ENCODE data around the gene PCSK2. TPM values are rescaled to one million over a fixed set of nuclear protein-coding genes. Genes with fewer than 3 reads are reported as not detected.

Gene PCSK2
- total RNA-seq, 4 donors from 2014 or later: 0.64 to 4.1 (median 1.4) TPM; not detected in 1

DNA sequence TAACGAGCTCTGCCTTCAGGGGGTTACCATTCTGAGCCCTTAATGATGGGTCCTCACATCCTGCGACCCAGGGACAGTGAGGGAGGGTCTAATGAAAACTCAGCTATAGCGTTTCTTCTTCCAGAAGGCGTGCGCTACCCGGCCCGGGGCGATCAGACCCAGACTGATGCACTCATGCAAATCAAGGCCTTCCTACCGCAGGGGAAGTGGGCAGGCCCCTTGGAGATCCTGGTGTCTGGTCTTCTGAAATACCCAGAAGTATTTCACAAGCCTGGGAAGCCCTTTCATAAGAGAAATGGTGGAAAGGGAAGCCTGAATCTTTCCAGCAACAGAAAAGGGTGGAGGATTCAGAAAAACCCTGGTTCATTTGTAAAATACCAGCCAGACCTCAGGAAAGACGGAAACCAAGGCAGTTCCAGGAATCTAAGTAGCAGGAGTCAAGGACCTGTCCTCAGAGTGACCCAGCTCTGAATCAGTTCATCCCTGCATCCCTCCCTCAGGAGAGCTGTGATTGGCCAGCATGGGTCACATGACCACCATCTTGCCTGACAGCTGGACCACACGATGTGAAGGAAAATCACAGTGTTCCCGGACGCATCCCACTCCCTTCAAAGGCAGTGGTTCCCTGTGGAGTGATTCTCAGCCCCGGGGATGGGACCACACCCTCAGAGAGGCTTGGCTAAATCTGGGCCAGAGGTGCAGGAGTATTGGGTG, 291.7 kb downstream of the PCSK2 start:
- intact Hi-C loops (cut with DNase I; ENCODE audit: low total_unique reads) (no loop called here), in situ Hi-C loops (cut with MboI; ENCODE audit: low pct_ligation_motif_present in 1 of 4, low pct_unique_long_range_greater_than_20kb in 1 of 4, low sequenced_read_pairs in 3 of 4) (loop anchor here (10.0 to 25.0 kb wide), 6 partner anchors 386 to 769 kb away; partner anchors contain the start of gene ZNF133 (in 4 of the 4))
- WGBS, 2 donors (ENCODE audit: low coverage in 1 of 2): 70 to 75% methylated on average over 2 to 14 of the region's 14 CpGs
- H3K4me1 ChIP-seq: no peaks in the 10 kb centered on the region
- DNase-seq: no peak
- H3K36me3 ChIP-seq: no peaks in the 10 kb centered on the region
- no peak for TF ChIP-seq POLR2A (IDR thresholded peaks at IDR 0.05)
- TF ChIP-seq EP300 (IDR thresholded peaks at IDR 0.05; ENCODE audit: low read depth): no peak
- TF ChIP-seq, protein P1, sequence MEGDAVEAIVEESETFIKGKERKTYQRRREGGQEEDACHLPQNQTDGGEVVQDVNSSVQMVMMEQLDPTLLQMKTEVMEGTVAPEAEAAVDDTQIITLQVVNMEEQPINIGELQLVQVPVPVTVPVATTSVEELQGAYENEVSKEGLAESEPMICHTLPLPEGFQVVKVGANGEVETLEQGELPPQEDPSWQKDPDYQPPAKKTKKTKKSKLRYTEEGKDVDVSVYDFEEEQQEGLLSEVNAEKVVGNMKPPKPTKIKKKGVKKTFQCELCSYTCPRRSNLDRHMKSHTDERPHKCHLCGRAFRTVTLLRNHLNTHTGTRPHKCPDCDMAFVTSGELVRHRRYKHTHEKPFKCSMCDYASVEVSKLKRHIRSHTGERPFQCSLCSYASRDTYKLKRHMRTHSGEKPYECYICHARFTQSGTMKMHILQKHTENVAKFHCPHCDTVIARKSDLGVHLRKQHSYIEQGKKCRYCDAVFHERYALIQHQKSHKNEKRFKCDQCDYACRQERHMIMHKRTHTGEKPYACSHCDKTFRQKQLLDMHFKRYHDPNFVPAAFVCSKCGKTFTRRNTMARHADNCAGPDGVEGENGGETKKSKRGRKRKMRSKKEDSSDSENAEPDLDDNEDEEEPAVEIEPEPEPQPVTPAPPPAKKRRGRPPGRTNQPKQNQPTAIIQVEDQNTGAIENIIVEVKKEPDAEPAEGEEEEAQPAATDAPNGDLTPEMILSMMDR (IDR thresholded peaks at IDR 0.05): no peak
- no peak for TF ChIP-seq POLR2AphosphoS5 (IDR thresholded peaks at IDR 0.05)
- H3K27me3 ChIP-seq: no peaks in the 10 kb centered on the region
- H3K27ac ChIP-seq: no peak overlapping the region
- no peak overlapping the region for H3K4me3 ChIP-seq
- H3K9me3 ChIP-seq: no peaks in the 10 kb centered on the region

DNA sequence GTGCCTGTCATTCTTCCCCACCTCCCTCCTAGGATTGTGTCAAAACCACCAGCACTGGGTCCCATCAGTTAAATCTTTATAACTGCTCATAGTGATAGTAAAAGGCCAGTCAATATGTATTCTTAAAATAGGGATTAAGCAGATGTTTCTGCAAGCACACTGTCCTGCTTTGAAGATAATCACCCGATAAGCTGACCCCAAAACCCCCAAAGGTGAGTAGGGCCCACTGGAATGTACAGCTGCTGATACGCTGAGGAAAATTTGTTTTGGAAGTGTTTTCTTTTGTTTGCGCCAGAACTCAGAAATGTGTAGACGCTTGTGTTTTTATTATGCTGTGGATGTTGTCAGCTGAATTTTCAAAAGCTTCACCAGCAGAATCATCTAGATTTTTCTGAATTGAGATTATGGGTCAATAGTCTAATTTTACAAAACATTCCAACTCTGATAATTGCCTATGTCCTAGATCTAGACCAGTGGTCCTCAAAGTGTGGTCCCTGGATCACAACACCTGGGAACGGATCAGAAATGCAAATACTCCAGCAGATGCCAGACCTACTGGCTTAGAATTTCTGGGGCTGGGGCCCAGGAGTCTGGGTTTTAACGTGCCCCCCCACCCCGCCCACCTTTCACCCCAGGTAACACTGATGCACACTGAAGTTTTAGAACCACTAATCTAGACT, 292.9 kb downstream of the PCSK2 start:
- H3K4me1 ChIP-seq: no peaks in the 10 kb centered on the region
- in situ Hi-C loops (cut with MboI; ENCODE audit: low pct_ligation_motif_present in 1 of 4, low pct_unique_long_range_greater_than_20kb in 1 of 4, low sequenced_read_pairs in 3 of 4): loop anchor here (10.0 to 25.0 kb wide), 6 partner anchors 385 to 768 kb away; partner anchors contain the start of gene ZNF133 (in 4 of the 4)
- intact Hi-C loops (cut with DNase I; ENCODE audit: low total_unique reads): no loop called here

DNA sequence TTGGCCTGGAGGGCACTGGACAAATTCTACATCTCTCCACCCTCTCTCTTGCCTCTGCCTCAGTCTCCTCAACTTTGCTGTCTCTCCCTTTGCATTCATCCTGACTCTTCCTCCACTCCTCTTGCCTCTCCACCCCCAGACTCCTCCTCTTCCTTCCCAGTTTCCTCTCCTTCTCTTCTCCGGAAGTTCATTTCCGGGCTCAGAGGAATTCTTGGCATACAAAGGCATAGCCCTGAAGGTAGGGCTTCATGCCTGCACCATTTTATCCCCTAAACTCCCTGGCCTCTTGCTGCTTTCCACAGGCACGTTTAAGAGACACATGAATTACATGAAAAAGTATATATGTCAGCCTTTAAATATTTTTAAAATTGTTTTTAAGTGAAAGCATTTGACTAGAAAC, 293.7 kb downstream of the PCSK2 start:
- Histone ChIP-seq H3K36me3 (no peaks in the 10 kb centered on the region), H3K4me1 (no peaks in the 10 kb centered on the region), H3K4me3 (no peak overlapping the region), H3K27ac (no peak overlapping the region), H3K27me3 (no peaks in the 10 kb centered on the region), H3K9me3 (no peaks in the 10 kb centered on the region)
- WGBS, 2 donors (ENCODE audit: low coverage in 1 of 2): 63 to 66% methylated on average over 3 of the region's 3 CpGs
- no peak for DNase-seq
- in situ Hi-C loops (cut with MboI; ENCODE audit: low pct_ligation_motif_present in 1 of 4, low pct_unique_long_range_greater_than_20kb in 1 of 4, low sequenced_read_pairs in 3 of 4): loop anchor here (25.0 kb wide), 4 partner anchors 392 to 767 kb away; partner anchors contain the start of gene ZNF133 (in 4 of the 4)
- TF ChIP-seq, protein P1 (IDR thresholded peaks at IDR 0.05): no peak
- TF ChIP-seq EP300 (IDR thresholded peaks at IDR 0.05; ENCODE audit: low read depth) (no peak), POLR2AphosphoS5 (IDR thresholded peaks at IDR 0.05) (no peak), POLR2A (IDR thresholded peaks at IDR 0.05) (no peak)
- intact Hi-C loops (cut with DNase I; ENCODE audit: low total_unique reads): no loop called here

More for the DNA sequence above, 292.9 kb downstream of the PCSK2 start:
- H3K27ac ChIP-seq: no peak overlapping the region
- no peak overlapping the region for H3K4me3 ChIP-seq
- no peaks in the 10 kb centered on the region for H3K27me3 ChIP-seq
- H3K9me3 ChIP-seq: no peaks in the 10 kb centered on the region
- H3K36me3 ChIP-seq: no peaks in the 10 kb centered on the region
- TF ChIP-seq POLR2AphosphoS5 (IDR thresholded peaks at IDR 0.05) (no peak), POLR2A (IDR thresholded peaks at IDR 0.05) (no peak), EP300 (IDR thresholded peaks at IDR 0.05; ENCODE audit: low read depth) (no peak)
- TF ChIP-seq, protein P1 (IDR thresholded peaks at IDR 0.05): no peak
- DNase-seq: no peak
- 87 to 95% methylated on average over 3 to 7 of the region's 7 CpGs for WGBS, 2 donors (ENCODE audit: low coverage in 1 of 2)

DNA sequence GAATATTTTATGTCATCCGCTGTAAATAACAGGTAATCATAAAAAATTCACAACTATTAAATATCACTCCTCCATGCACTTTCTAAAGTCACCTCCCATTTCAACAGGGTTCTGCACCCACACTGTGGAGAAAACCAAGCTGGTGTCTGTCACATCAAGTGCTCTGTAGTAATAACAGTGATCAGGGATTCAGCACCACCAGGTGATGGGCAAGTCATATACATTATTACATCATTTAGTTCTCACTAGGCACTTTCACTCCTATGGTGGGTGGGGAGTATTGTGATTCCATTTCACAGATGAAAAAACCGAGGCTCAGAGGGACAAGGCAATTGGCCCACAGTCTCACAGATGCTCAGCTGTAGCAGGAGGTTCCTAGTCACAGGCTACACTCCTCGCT, 295.7 kb downstream of the PCSK2 start:
- H3K9me3 ChIP-seq: no peaks in the 10 kb centered on the region
- no peak overlapping the region for H3K27ac ChIP-seq
- no peak overlapping the region for H3K4me3 ChIP-seq
- H3K27me3 ChIP-seq: no peaks in the 10 kb centered on the region
- no peaks in the 10 kb centered on the region for H3K4me1 ChIP-seq
- H3K36me3 ChIP-seq: no peaks in the 10 kb centered on the region
- intact Hi-C loops (cut with DNase I; ENCODE audit: low total_unique reads): no loop called here
- TF ChIP-seq EP300 (IDR thresholded peaks at IDR 0.05; ENCODE audit: low read depth): no peak
- TF ChIP-seq POLR2AphosphoS5 (IDR thresholded peaks at IDR 0.05): no peak
- TF ChIP-seq, protein P1 (IDR thresholded peaks at IDR 0.05): no peak
- TF ChIP-seq POLR2A (IDR thresholded peaks at IDR 0.05): no peak
- in situ Hi-C loops (cut with MboI; ENCODE audit: low pct_ligation_motif_present in 1 of 4, low pct_unique_long_range_greater_than_20kb in 1 of 4, low sequenced_read_pairs in 3 of 4): loop anchor here (25.0 kb wide), 4 partner anchors 390 to 765 kb away; partner anchors contain the start of gene ZNF133 (in 4 of the 4)
- WGBS, 2 donors (ENCODE audit: low coverage in 1 of 2): 83 to 89% methylated on average over 1 to 3 of the region's 3 CpGs
- DNase-seq: no peak

Data from transverse colon (tissue), 4 donors.